GM19240 (cell line): ENCODE data around the gene LRRC25.

ENCODE experiments used
- DNase-seq: peaks from one replicate; pipeline ENCODE4 v3.0.0; 2011; ENCODE audit warnings: low spot score; ENCODE audit not compliant: insufficient read length

The LRRC25 gene

GRCh38 chr19:18424890-18425514 lies 27.6 kb upstream of the LRRC25 start:
- no peak for DNase-seq

GRCh38 chr19:18424122-18424889 lies 26.9 kb upstream of the LRRC25 start:
- no peak for DNase-seq

GRCh38 chr19:18423258-18424020 lies 26.0 kb upstream of the LRRC25 start:
- DNase-seq = no peak

- DNase-seq = no peak
These were observed 25.2 kb upstream of the LRRC25 start for GRCh38 chr19:18422530-18423191.

GRCh38 chr19:18421371-18421959 lies 24.0 kb upstream of the LRRC25 start:
- DNase-seq = no peak

- DNase-seq = no peak
These were observed 23.5 kb upstream of the LRRC25 start for GRCh38 chr19:18420930-18421329.

- no peak for DNase-seq
These were observed 22.5 kb upstream of the LRRC25 start for GRCh38 chr19:18419699-18420460.

- no peak for DNase-seq
These were observed 21.8 kb upstream of the LRRC25 start, which contains the start of gene SSBP4 for GRCh38 chr19:18419195-18419698. Gene SSBP4 (plus strand): TSS chr19:18419398. CDS start chr19:18419649, 251 bp downstream.

- DNase-seq = no peak
These were observed 21.2 kb upstream of the LRRC25 start for GRCh38 chr19:18418483-18419194.

- no peak for DNase-seq
These were observed 20.6 kb upstream of the LRRC25 start for GRCh38 chr19:18418029-18418482.

GRCh38 chr19:18417250-18418028 lies 20.0 kb upstream of the LRRC25 start:
- no peak for DNase-seq

- no peak for DNase-seq
These were observed 19.4 kb upstream of the LRRC25 start for GRCh38 chr19:18416778-18417249.

GRCh38 chr19:18415178-18415867 lies 17.9 kb upstream of the LRRC25 start:
- no peak for DNase-seq

GRCh38 chr19:18414504-18415177 lies 17.2 kb upstream of the LRRC25 start:
- no peak for DNase-seq

- DNase-seq = no peak
These were observed 15.3 kb upstream of the LRRC25 start for GRCh38 chr19:18412610-18413239.

- DNase-seq = no peak
These were observed 10.6 kb upstream of the LRRC25 start for GRCh38 chr19:18408053-18408476.

- no peak for DNase-seq
These were observed 9.3 kb upstream of the LRRC25 start for GRCh38 chr19:18406749-18407148.
